ENCODE results near the gene IGSF9.

- TF ChIP-seq POLR2AphosphoS5 (IDR thresholded peaks at IDR 0.05; ENCODE audit: low read depth, low read length) (no peak), POLR2A (IDR thresholded peaks at IDR 0.05; ENCODE audit: low read depth, low read length) (no peak), PAX5 (IDR thresholded peaks at IDR 0.05; ENCODE audit: insufficient read depth, low read length, severe bottlenecking) (no peak)
Observed at GRCh38 chr1:159881622-159882526, 63.5 kb downstream of the IGSF9 start.
